ELF-1 (cell line): ENCODE measurements around the gene LIPG.
"Not testable (repeated sequence)": the region's sequence is repeated elsewhere in the genome, so short reads cannot be mapped to it uniquely, and the experiment has no call there.

Source experiments
- DNase-seq: peaks from one replicate; pipeline ENCODE4 v3.0.0-alpha.2; 2016; ENCODE audit warnings: low read depth, low spot score

Gene LIPG

DNA sequence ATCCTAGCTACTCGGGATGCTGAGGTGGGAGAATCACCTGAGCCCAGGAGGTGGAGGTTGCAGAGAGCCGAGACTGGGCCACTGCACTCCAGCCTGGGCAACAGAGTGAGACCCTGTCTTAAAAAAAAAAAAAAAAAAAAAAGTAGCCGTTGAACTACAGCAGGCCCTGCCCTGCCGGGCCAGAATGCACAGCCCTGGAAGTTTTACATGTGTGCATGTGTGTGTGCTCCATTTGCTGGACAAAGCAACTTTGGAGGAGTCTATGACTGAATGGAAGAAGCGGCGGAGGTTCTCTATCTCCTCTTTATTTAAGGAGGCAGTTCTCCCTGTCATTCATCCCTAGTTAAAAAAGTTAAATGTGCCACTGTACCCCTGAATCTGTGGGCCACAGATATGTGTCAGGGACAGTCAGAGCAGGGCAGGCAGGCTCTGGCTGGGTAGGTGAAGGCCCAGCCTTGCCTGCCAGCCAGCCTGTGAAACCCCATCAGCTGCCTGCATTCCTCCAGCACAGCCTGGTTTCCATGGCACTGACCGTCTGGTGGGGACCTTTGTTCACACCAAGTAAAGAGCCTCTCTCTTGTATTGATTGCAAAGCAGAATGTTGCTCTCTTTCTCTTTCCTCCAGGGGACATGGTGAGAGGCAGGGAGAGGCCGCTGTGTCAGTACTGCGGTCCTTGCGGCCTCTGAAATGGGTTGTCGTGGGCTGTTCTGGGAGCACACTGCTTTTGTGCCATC is 10.9 kb downstream of the LIPG start:
- DNase-seq: peak; percentile 39

DNA sequence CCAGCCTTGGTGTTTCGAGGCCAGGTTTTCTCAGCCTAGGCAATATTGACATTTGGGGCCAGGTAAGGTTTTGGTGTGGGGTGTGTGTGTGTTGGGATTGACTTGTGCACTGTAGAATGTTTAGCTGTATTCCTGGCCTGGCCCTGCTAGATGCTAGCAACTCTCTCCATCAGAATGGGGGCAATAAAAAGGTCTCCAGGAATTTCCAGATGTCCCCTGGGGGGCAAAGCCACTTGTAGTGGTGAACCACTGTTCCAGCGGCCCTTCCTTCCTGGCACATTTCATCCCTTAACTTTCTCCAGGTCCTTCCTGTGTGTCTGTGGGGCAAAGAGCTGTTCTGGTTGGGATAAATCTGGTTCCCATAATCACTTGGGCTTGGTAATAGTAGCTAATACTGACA is 12.0 kb downstream of the LIPG start:
- DNase-seq: peak; percentile 58

DNA sequence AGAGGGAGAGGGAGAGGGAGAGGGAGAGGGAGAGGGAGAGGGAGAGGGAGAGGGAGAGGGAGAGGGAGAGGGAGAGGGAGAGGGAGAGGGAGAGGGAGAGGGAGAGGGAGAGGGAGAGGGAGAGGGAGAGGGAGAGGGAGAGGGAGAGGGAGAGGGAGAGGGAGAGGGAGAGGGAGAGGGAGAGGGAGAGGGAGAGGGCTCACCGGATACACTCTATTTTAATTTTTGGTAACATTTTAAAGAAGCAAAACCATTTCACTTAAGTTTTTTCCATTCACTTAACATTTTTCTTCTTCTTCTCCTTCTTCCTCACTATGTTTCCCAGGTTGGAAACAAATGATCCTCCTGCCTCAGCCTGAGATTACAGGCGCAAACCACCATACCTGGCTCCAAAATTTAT is 17.2 kb downstream of the LIPG start:
- DNase-seq: not testable (repeated sequence)

DNA sequence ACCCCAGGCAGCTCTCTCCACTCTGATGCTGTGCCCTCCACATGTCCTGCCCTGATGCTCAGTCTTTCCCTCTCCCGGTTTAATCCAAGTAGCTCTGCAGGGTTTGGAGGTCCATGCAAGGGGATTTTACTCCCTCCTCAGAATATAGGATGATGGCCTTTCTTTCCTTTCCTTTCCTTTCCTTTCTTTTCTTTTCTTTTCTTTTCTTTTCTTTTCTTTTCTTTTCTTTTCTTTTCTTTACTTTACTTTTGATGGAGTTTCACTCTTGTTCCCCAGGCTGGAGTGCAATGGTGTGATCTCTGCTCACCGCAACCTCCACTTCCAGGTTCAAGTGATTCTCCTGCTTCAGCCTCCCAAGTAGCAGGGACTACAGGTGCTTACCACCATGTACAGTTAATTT is 17.7 kb downstream of the LIPG start:
- not testable (repeated sequence) for DNase-seq

DNA sequence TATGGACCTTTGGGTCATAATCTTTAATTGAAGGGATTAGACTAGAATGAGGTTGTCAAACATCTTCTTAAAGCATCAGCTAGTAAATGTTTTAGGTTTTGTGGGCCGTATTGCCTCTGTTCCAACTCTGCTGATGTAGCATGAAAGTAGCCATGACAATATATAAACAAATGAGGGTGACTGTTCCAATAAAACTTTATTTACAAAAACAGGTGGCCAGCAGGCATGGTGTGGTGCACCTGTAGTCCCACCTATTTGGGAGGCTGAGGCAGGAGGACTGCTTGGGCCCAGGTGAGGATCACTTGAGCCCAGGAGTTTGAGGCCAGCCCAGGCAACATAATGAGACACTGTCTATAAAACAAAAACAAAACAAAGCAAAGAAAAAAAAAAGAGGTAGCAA is 18.4 kb downstream of the LIPG start:
- DNase-seq: no peak

DNA sequence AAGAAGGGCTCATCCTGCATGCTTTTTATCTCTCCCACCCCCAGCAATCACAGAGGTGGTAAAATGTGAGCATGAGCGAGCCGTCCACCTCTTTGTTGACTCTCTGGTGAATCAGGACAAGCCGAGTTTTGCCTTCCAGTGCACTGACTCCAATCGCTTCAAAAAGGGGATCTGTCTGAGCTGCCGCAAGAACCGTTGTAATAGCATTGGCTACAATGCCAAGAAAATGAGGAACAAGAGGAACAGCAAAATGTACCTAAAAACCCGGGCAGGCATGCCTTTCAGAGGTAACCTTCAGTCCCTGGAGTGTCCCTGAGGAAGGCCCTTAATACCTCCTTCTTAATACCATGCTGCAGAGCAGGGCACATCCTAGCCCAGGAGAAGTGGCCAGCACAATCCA is 19.5 kb downstream of the LIPG start:
- no peak for DNase-seq

DNA sequence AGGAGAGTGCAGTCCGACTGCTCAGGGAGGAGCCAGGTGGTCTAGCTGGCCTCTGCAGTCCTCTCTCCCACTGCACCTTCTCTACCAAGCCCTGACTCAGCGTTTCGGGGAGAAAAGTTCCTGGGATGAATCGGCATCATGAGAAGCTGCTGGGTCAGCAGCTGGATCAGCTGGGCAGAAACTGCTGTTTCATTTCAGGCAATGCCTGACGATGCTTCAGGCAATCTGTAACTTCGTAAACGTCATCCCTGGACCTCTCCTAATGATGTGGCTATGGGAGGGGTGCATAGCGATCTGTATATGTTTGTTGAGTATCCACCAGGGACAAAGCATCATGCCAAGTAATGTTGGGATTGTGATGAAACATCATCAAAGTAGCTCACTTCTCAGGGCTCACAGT is 20.7 kb downstream of the LIPG start:
- DNase-seq: peak; percentile 42

DNA sequence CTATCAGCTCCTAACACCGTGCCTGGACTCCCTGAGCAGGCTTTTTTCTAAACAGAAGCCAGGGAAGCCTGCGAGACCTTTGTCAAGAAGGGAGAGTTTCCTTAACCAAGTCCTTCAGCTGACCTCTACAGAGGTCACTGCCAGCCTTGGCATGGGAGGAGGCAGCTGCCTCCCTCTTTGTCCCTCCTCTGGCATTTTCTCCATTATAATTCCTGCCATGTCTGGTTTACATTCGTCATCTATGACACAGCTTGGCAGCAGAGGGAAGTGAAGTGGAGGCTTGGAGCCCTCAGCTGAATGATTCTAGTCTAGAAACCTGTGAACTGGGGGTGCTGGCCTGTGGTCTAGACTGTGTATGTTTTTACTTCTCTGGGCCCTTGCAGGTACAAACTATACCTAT is 22.5 kb downstream of the LIPG start:
- no peak for DNase-seq

DNA sequence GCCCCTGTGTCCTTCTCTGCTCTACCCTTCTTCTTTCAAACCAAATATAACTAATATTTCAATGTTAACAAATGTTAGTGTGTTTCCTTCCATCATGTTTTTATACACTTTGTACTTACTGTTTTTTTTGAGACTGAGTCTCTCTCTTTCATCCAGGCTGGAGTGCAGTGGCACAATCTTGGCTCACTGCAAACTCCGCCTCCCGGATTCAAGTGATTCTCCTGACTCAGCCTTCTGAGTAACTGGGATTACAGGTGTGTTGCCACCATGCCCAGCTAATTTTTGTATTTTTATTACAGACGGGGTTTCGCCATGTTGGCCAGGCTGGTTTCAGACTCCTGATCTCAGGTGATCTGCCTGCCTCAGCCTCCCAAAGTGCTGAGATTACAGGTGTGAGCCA is 23.1 kb downstream of the LIPG start:
- not testable (repeated sequence) for DNase-seq

DNA sequence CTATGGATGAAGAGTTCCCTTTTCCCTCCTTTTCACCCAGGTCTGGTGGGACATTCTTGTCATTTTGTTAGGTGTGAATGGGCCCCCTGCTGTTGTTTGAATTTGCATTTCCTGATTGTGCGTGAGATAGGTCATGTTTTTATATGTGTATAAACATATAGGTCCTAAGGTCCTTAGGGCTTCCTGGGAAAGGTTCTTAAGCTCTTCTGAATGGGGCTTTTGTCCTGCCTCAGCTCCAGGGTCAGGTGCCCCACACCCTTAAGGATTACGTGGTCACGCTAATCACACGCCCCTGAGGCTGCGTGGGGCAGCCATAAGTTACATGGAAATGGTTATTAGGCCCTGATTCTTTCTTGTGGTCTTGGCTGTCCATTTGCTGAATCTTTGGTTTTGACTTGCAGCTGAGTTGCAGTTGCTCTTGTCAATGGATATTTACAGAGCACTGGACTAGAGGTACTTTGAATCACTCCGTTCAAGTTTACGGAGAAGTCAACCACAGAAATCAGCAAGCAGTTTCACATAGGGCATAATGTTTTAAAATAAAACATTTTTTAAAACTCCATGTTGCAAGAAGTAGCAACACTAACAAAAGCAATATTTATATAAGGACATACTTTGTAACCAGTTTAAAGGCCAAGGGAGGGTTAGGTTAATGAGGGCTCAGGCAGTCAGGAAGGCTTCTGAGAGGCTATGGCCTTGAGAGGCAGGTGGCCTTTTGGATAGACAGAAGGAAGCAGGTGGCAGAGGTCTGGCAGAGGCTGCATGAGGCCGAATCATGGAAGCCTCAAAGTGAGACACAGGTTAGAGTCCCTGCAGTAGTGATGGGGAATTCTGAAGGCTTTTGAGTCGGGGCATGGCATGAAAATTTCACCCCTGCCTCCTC is 24.2 kb downstream of the LIPG start:
- DNase-seq: peak; percentile 45

DNA sequence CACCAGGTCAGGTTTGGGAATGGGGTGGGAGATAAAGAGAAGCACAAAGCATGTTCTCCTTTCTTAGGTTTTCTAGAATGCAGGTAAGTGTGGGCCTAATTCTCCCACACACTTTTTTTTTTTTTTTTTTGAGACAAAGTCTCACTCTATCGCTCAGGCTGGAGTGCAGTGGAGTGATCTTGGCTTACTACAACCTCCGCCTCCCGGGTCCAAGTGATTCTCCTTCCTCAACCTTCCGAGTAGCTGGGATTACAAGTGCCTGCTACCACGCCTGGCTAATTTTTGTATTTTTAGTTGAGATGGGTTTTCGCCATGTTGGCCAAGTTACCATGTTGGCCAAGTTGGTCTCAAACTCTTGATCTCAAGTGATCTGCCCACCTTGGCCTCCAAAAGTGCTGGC is 26.3 kb downstream of the LIPG start:
- no peak for DNase-seq

DNA sequence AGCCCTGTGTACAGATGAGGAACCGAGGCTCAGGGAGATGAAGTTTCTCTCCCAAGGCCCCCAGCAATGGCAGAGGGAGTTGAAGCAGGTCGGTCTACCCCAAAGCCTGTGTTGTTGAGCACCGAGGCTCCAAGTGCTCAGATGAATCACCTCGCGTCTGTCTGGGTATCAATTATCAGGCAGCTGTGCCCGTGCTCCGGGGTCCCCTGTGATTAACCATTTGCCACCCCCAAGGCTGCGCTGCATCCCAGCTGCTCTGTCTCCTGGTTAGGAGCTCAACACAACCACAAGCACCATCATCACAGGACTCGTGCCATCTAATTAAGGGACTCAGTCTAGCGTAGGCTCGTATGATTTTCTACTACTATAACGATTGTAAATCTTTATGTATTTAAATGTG is 27.1 kb downstream of the LIPG start:
- DNase-seq: no peak

DNA sequence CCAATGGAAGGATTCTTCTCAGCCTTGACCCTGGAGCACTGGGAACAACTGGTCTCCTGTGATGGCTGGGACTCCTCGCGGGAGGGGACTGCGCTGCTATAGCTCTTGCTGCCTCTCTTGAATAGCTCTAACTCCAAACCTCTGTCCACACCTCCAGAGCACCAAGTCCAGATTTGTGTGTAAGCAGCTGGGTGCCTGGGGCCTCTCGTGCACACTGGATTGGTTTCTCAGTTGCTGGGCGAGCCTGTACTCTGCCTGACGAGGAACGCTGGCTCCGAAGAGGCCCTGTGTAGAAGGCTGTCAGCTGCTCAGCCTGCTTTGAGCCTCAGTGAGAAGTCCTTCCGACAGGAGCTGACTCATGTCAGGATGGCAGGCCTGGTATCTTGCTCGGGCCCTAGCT is 28.8 kb downstream of the LIPG start:
- no peak for DNase-seq

DNA sequence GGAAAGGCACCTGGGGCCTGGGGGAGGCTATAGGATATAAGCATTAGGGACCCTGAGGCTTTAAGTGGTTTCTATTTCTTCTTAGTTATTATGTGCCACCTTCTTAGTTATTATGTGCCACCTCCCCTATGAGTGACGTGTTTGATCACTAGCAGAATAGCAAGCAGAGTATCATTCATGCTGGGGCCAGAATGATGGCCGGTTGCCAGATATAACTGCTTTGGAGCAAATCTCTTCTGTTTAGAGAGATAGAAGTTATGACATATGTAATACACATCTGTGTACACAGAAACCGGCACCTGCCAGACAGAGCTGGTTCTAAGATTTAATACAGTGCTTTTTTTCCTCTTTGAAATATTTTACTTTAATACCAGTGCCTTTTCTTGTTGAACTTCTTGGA is 29.4 kb downstream of the LIPG start:
- no peak for DNase-seq

DNA sequence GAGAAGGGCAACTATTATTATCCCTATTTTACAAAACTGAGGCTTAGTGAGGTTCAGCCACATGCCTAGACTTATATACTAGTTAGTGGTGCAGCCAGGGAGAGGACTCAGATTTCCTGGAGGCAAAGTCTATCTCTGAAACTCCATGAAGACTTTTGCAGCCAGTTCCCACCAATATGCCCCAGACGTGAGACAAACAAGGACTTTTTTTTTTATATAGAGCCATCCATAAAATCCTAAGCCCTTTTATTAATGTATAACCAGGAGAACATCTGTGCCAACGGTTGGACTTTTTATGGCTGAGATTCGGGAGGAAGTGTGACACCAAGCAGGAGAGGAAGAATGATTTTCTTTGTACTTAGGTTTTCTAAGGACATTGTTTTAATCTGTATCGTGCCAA is 29.9 kb downstream of the LIPG start:
- no peak for DNase-seq

DNA sequence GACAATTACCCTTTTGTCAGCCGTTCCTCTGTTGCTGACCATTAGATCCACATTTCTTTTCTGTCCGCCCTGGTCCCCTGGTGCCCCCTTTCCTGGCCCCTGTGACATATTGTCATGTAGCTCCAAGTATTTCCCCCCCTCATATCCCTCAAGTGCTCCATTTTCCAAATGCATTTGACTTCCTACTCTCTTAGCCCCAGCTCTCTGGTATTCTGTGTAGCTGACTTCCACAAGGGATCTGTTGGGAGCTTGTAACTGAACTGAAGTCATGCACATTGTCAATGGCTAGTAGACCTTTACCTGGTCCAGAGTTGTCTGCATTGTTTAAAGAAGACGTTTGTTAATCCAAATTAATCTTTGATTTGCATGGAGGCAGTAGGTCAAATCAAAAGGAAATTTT is 34.8 kb downstream of the LIPG start:
- no peak for DNase-seq

DNA sequence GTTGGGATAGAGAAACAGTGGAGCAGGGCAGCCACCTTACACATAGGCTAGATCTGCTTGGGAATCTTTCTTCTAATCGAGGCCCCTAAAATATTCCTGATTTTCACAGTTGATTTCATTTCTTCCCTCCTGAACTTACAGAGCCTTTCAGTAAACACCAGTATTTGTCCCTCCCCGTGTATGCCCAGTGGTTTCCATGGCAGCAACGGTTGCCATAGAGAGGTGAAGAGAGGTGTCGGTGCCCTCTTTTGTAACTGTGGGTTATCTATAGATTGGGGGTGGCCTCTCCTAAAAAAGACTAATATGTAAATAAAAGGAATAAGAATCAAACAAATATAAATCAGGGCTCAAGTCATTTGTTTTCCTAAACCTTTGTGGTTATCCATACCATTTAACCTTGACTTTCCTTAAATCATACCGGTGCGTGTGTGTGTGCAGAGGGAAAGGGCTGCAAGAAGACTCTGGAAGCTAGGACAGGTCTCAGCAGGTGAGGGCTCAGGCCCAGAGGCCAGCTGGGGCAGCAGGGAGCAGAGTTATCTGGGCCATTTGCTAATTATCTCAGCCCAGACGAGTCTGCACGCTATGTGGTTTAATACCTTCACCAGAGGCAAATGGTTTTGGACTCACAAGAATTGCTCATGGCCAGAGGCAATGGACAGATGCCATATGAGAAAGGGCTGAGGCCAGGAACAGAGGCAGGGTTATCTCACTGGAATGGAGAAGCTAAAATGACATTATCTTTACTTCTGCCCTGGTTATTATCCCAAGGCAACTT is 35.5 kb downstream of the LIPG start:
- DNase-seq: peak; percentile 54

DNA sequence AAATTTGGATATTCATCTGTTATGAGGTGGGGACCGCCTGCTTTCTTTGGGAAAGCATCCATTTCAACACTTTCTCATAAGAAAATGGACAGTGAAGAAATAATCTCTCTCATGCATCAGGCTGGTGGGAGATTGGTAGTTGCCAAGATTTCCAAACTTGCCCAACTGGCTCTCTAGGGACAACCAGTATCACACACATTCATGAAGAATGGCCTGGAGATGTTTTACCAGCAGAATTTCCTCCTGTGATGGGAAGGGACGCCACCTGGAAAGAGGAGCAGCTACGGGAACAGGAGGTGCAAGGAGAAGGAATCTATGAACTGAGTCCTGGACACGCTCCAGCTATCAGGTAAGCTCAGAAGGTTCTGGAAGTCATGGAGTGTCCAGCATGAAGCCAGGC is 39.4 kb downstream of the LIPG start:
- no peak for DNase-seq

DNA sequence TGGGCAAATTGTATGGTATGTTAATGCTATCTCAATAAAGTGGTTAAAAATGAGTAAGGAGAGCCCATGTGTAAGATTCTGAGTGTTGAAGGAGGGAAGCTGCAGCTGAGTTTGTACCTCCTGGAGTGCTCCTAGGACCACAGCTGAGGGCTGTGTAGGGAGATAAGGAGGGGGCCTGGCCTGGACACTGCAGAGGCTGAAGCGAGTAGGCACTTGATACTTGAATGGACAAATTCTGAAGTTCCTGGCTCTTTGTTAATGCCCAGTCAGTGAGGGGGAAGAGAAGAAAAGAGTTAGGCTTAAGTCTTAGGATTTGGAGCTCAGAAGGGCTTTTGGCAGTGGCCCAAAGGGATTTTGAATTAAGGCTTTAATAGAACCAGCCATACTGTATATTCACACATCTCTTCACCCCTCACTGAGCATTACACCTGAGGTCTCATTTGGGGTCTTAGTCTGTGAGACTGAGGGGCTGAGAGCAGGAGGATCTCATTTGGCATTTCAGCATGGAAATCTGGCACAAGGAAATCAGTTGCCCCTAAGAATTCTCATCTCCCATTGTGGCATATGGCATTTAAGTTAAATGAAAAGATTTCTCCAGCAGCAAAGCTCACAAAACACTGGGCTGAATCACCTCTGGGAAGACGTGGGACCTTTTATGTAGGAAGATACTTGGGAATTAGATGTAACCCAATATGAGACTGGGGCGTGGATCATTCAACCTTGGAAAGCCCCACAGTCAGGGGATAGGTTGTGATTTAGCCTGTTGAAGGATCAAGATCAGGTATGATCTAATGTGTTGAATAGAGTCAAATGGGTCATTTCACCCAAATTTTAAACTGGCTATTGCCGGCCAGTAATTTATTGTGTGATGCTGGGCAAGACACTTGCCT is 46.8 kb downstream of the LIPG start:
- no peak for DNase-seq

DNA sequence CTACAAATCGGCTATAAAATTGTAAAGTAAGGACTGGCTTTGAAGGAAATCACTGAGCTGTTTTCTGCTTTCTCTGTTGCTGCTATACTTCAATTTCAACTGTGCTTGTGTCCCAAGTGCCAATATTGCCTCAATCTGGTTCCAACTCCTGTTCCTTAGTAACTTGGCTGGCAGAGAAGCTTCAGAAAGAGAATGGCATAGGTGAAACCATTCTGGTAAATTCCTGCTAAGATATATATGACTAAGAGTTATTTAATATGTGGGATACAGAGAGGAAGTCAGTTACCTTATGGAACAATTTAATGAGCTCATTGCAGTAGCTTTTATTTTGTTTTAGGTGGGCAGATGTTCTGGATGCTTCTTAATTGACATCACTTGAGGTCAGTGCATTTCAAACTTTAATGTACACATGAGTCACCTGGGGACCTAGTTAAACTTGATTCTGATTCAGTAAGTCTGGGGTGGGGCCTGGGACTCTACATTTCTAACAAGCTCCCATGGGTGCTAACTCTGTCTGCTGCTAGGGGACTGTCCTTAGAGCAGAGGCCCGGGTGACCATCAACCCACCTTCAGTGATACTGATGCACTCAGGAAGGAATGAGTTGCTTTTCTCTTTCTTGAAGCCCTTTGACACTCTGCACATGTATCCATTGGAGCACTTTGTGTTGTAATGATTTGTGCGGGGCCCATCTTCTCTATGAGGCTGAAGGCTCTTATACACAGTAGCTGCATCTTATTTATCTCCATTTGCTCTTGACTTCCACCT is 47.6 kb downstream of the LIPG start:
- DNase-seq: no peak

DNA sequence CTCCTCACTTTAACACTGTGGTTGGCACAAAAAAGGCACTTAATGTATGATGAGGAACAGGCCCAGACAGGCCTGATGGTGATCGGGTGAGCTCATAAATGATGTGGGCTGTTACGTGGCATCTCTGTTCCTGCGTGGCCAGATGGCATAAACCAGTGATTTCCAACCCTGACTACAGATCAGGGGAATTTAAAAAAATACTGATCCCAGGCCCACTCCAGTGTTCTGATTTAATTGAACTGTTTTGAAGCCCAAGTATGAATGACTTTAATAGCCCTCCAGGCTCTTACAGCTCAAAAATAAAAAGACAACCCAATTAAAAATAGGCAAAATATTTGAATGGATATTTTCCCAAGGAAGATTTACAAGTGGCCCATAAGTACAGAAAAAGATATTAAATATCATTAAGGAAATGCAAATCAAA is 48.2 kb downstream of the LIPG start:
- no peak for DNase-seq
